HFF-Myc (cell line): ENCODE results near the gene TMEM240.
"Not testable (repeated sequence)": the region's sequence is repeated elsewhere in the genome, so short reads cannot be mapped to it uniquely, and the experiment has no call there.

ENCODE experiments used
- DNase-seq: peaks from one replicate; pipeline ENCODE4 v3.0.0-alpha.2; 2011; ENCODE audit warnings: low read depth; ENCODE audit errors: extremely low read depth
- H3K4me3 ChIP-seq: replicated peaks from 2 replicates; pipeline ENCODE4 v1.5.1; 2011; ENCODE audit warnings: low read depth, mild to moderate bottlenecking, control low read depth, low read length
- CTCF ChIP-seq: IDR thresholded peaks from 2 replicates; pipeline ENCODE4 v1.5.1; 2012; ENCODE audit warnings: mild to moderate bottlenecking, low read depth, low read length, control low read depth; ENCODE audit errors: missing control alignments

The TMEM240 gene

GRCh38 chr1:1528301-1529267 lies 11.8 kb downstream of the TMEM240 start:
- DNase-seq: no peak
- no peak for TF ChIP-seq CTCF
- no peak overlapping the region for H3K4me3 ChIP-seq

GRCh38 chr1:1527092-1527816 lies 13.2 kb downstream of the TMEM240 start:
- no peak for TF ChIP-seq CTCF
- no peak overlapping the region for H3K4me3 ChIP-seq
- no peak for DNase-seq

DNA sequence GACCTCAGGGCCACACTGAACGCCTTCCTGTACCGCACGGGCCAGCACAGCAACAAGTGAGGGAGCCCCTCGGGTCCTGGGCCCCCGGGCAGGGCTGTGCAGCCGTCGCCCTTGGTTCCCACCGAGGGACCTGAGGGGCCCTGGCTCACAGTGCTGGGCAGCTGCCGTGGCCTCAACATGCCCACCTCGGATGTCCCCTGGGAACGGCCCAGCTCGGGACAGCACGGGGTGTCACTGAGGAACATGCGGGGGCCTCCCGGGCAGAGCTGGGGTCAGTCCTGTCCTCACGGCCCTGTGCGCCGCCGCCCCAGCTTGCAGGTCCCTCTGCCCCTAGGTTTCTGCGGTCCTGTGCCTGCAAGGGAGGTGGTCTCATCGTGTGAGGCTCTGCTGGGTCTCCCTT lies 13.9 kb downstream of the TMEM240 start:
- not testable (repeated sequence) for H3K4me3 ChIP-seq, DNase-seq

GRCh38 chr1:1524750-1525383 lies 15.6 kb downstream of the TMEM240 start:
- not testable (repeated sequence) for DNase-seq, H3K4me3 ChIP-seq

DNA sequence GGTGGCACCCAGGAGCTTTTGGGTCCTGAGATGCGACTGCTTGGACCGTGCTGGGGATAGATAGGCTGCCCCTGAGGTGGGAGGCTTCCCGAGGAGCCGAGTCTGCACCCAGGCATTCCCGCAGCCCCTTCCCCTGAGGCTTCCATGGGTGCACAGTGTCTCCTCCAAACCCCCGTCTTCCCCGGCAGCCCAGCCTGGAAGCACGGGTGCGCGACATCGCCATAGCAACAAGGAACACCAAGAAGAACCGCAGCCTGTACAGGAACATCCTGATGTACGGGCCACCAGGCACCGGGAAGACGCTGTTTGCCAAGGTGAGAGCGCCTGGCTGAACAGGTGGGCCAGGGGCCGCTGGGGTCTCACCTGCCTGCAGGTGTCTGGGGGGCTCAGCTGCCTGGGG lies 16.8 kb downstream of the TMEM240 start:
- H3K4me3 ChIP-seq: not testable (repeated sequence)

GRCh38 chr1:1523226-1523625 lies 17.2 kb downstream of the TMEM240 start:
- not testable (repeated sequence) for H3K4me3 ChIP-seq, DNase-seq

More for the DNA sequence above, 16.8 kb downstream of the TMEM240 start:
- not testable (repeated sequence) for DNase-seq

DNA sequence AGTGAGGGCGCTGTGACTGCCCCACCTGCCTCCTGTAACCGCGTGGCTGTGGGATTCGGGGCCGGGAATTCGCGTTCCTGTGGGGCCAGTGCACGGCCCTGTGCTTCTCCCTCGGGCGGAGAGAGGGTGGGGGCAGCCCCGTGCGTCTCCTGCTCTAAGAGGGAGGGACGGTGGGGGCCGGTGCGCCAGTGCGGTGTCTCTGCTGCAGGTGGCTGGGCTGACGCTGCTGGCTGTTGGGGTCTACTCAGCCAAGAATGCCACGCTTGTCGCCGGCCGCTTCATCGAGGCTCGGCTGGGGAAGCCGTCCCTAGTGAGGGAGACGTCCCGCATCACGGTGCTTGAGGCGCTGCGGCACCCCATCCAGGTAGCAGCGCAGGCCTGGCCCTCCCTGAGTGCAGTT lies 17.9 kb downstream of the TMEM240 start:
- DNase-seq, H3K4me3 ChIP-seq: not testable (repeated sequence)

GRCh38 chr1:1521331-1521730 lies 19.1 kb downstream of the TMEM240 start:
- no peak for DNase-seq
- no peak overlapping the region for H3K4me3 ChIP-seq
- no peak for TF ChIP-seq CTCF

GRCh38 chr1:1519805-1520505 lies 20.5 kb downstream of the TMEM240 start:
- DNase-seq, H3K4me3 ChIP-seq: not testable (repeated sequence)

GRCh38 chr1:1518621-1519007 lies 21.8 kb downstream of the TMEM240 start:
- DNase-seq, H3K4me3 ChIP-seq: not testable (repeated sequence)
